Glomerular visceral epithelial cell (primary cell): ENCODE results near the gene ARHGEF2.
A peak's percentile ranks its signal among the peaks of the same experiment; 100 is the strongest.
"Not testable (repeated sequence)": the region's sequence is repeated elsewhere in the genome, so short reads cannot be mapped to it uniquely, and the experiment has no call there.

Experiments
- DNase-seq: peaks from one replicate; pipeline ENCODE4 v3.0.0-alpha.2; 2016; ENCODE audit errors: extremely low spot score

The ARHGEF2 gene

DNA sequence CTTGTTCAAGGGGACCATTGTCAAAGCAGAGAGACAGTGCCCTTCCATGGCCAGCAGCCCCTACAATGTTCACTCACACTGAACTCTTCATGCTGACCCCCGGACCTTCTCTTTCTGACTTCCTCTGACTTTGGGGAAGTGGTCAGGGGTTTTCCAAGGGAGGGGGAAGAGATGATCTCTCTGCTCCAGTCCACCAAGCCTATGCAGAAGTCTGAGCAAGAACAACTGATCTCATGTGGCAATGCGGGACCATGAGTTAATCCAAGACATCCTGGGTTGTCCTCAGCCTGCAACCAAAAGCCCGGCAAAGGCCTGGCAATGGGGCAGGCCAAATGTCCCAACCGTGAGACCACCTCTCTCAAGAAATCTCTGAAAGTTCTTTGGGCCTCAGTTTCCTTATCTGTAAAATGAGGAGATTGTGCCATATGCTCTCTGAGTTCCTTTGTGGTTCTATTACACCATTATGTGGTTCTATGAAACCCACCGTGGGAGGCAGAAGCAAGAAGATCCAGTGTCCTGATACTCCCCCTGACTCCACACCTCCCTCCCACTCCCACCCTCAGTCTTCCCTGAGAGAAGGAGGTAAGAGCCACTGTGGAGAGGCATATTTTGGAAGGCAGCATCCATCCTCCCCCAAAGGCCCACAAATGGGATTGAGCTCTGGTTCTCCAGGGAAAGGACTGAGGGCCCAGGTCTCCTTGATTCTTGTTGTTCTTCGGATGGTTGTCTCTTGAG is 11.8 kb upstream of the ARHGEF2 start:
- no peak for DNase-seq

DNA sequence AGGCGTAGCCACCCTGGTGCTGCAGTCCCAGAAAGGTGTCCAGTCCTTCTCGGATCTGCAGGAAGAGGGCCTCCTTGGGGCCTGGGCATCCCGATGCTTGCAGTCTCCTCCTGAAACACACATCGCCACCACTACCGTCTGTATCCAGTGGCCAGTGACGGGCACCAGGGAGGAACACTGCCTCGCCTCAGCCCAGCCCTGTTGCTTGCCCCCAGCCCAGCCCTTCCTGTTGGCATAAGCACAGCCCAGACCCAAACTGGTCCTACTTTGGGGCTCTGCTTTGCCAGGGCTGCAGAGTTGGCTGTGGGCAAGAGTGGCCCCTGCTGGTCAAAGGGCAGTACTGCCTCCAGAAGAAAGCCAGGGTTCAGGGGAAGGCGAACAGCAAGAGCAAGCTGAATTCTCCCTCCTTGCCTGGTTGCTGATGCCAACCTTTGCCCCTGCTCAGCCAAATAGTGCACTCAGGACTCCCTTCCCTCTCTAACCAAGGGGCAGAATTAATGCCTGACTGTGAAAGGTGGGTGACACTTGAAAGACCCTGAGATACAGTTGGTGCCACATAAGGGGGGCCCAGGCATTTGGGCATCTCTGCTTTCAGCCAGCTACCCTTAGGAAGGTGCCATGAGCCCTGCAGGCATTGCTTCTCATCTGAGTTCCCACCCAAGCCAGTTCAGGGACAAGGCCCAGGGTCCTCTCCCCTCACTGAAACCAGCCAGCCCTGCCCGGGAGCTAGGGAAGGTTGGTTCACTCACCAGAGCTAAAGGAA is 11.1 kb upstream of the ARHGEF2 start:
- DNase-seq: peak; percentile 79

DNA sequence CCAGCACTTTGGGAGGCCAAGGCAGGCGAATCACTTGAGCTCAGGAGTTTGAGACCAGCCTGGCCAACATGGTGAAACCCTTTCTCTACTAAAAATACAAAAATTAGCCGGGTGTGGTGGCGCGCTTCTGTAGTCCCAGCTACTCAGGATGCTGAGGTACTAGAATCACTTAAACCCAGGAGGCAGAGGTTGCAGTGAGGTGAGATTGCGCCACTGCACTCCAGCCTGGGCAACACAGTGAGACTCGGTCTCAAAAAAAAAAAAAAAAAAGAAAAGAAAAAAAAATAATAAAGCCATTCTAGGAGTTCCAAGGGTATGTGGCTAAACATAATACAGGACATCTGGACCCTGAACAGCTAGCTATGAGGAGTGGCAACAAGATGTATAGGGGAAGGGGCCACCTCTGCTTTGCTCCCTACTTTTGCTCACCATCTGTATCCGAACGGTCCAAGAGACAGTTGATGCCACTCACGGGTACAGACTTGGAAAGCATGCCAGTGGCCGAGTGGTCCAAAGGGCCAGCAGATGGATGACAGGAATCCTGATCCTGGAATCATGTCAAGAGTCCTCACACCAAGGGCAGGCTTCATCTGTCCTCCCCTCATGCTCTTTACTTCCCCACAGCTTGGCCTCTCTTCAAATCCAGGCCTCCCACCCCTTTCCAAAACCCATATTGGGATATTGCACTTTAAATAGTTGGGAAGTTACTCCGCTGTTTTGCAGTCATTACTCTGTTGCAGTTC is 6.7 kb upstream of the ARHGEF2 start:
- not testable (repeated sequence) for DNase-seq

DNA sequence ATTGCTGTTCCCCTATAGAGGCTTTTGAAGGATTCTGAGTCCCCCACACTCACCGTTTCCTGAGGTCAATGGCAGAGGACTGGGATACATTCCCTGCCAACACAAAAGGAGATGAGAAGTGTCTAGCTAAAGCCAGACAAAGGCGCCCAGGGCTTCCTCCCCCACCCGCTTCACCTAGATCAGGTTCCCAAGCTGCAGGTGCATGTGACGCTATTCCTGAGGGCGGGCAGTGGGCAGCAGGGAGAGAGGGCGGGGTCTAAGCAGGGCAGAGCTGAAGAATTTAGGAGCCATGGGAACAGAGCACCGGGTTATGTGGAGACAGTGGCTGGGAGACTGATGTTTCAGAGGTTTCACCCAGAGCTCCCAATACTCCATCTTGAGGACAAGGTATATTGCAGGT is 6.0 kb upstream of the ARHGEF2 start:
- no peak for DNase-seq

DNA sequence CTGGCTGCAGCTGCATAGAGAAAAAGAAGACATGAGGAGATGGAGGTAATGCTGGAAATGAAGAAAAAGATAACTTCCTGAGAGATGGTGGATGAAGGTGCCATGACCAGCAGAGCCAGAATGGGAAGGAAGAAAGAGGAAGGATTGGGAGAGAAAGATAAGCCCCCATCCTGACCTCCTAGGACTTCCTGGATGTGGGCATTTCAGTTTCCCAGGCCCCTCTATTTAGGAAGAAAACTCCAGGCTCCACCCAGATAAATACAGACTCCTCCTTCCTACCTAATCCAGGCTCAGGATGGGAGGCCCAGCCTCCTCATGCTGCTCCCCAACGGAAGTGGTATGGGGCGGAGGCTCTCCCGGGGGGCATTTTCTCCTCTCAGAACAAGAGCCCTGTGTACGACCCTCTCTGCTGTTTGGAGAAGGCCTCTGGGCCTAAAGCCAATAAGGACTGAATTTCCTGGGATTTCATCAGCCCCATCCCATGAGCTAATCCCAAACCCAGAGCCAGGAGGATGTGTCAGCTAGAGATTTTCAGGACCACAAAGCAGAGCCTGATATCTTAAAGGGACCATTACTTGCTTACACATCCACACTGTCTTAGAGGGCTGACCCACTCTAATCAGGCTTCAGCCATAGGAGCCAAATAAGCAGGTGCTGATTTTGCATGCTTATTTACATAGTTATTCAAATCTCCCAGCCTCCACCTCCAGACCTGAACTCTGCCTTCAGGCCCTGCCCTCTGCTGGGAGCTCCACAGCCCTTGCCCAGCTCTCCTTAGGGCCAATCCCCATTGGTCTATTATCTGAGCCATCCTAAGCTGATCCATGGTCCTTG is 5.1 kb upstream of the ARHGEF2 start:
- peak; percentile 84 for DNase-seq

DNA sequence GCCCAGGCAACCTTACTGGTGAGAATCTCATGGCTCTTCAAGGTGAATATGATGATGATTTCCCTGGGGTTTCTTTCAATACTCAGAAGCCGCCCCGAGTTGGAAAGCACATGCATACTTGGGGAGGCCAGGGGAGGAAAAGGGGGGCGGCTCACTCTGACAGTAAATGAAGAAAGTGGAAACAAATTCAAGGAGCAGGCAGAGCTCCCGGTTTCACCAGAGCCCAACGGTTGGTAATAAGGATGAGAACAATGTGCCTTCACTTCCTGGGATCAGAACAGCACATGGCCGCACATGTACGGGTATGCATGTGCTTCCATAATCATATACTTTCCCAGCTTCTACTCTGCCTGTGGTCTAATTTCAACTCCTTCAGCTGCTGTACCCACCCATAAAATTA is 3.8 kb upstream of the ARHGEF2 start:
- DNase-seq: no peak

DNA sequence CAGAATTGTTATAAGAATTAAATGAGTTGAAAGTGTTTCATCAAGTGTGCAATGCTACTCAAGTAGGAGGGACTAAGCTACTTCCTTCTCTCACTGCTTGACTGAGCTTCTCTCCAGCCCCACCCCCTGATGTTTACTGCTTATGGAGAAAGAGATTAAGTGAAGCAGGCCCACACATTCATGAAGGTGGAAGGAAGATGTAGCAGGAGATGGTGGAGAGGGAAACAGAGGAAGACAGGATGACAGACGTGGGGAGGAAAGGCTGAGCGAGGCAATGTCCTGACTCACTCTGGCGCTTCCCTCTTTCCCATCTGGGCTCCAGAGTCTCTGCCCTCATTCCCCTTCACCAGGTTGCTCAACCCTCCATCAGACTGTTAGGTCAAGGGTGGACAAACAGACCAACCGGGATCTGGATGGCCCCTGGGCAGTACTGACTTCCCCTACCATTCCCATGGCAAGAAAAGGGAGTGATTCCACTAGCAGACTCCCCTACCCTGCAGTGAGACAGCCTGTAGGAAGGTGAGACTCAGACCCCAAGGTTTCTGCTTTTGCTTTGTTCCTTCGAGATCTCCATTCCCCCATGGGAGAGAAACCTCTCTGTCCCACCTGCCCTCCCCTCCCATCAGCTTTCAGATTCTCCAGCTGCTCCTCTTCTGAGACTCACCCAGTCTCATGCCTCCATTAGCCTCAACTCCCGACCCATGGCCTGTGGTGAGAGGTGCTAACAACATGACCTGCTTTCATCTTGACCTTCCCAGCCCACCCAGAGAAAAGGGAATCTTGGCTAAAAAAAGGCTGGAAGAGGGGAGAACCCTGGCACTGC is 3.1 kb upstream of the ARHGEF2 start:
- DNase-seq: peak; percentile 49

DNA sequence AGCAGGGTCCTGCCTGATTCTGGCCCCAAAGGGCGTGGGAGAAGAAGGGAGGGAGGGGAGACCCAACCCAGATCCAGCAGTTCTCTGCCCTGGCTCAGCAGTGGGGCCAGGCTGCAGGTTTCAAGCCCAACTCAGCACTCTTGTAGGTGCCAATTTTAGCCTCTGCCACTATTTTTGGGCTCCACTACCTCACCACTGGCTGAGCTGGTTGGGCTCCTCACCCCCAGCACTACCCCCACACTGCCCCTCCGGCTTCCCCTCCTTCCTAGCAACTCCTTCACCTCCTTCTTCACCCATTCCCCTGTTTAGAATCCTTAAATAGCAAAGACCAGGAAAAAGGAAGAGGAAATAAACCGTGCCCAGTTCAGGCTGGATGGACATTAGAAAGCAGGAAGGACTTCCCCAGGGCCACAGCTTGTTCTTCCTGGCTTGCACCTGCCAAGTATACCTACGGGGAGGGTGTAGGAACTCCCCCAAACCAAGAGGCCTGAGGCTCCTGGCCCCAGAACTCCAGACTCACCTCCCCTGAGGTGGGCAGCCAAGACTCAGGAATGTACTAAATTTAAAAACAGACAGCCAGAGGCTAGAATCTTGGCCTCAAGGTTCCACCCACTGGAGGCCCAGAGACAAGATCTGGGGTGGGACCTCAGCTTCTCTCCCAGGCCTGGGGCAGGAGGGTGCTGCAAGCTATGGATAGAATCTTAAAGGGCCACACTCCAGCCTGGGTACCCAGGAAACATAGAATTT is 1.4 kb upstream of the ARHGEF2 start:
- no peak for DNase-seq

DNA sequence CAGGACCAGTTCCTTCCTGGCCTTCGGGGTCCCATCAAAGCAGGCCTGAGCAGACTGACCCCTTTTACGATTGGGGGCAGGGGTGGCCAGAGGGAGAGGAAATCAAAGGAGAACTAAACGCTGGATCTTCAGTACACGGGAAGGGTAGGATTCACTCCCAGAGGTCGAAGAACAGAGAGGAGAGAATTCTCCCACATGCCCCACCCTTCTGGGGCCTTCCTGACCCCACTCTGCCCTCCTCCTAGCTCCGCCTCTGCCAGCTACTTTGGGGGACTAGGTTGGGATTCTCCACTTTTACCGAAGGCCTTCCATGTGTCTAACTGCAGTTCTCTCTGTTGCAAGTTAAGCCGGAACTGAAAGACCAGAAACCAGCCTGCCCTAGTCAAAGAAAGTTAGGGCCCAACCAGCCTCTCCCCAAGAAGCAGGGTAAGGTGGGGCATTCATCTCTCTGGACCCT is 654 bp upstream of the ARHGEF2 start:
- no peak for DNase-seq

DNA sequence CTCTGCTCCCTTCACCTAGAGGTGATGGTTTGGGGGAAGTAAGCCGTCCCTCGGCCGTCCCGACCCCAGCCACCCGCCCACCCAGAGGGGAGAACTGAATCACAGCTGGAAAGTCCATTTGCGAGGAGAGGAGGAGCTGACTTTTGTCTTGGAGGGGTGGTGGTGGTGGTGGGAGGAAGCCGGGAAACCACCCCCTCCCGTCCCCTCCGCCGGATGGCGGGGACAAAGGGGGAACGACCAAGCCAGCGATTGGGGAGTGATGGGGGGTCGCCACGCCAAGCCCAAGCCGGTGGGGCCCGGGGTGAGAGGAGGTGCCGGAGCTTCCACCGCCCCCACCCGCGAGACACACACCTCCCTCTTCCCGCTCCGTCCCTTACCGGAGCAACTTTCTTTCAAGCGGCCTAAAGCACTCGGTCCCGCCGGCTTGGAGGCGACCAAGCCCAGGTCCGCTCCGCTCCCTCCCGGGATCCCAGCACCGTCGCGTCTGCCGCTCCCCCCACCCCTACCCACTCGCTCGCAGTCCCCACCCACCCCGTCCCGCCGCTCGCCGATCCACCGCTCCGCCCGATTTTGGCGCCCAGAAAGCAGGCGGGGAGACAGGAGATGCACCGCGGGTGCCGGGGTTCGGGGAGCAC is 540 bp downstream of the ARHGEF2 start:
- DNase-seq: no peak

DNA sequence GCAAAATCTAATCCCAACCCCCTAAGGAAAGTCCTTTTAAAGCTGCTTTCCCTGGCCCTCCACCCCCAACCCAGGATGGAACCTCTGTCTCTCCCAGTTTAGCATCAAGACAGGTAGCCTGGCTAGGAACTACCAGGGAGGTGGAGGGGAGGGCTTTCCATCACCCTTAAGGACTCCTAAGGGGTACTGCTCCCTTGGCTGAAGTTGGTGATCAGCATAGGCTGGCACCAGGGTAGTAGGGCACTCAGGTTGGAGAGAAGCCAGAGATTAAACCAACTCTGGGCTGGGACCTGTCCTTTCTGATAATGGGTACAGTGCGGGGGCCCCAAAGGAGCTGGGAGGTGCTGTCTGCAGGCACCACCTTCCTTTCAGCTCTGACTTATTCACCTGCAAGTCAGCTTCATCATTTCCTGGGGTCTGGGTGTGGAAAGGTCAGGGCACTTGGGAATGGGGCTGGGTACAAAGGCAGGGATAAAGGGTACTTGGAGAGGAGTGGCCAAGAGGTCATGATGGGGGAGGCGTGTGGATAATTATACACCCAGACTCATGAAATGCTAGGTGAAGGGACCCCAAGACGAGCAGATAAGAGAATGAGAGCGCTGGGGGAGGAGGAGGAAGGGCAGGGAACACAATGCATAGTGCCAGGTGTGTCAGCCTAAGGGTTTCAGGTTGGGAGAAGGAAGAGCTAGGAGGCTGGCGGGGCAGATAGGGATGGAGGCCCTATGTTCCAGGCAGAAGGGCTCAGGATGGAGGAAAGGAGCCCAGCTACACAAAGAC is 1.2 kb downstream of the ARHGEF2 start:
- no peak for DNase-seq

DNA sequence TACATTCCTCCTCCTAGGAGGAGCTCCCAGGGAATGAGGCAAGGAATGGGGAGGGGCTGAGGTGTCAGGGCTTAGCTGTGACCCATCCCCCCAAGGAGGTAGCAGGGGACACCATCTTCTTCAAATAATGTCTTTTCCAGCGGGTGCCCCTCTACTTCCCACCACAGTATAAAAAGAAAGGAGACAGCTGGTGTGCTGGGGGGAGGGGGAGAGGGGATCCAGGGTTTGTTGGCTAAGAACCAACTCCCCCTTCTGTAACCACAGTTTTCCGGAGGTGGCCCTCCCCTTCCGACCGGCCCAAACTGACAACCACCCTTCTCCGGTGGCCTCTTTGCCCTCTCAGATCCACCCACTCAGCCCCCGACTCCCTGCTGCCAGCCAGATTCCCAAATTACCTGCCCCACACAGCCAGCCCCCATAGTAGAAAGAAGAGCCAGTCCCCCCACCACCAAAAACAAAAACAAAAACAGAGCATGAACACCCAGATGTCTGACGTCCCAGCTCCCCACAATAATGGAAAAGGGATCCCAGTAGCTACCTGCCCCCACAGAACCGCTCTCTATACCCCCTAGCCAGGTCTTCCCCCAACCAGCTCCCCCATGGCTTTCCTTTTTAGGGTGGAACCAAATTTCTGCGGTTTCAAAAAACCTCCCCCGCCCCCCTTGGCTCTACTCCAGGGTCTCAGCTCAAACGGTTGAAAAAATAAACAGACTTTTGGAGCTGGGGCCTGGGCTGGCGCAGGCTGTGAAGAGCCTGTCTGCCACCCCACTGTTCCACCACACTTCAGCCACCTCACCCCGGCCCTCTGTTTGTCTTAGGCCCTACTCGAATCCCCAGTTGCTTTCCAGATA is 2.1 kb downstream of the ARHGEF2 start:
- peak; percentile 49 for DNase-seq

DNA sequence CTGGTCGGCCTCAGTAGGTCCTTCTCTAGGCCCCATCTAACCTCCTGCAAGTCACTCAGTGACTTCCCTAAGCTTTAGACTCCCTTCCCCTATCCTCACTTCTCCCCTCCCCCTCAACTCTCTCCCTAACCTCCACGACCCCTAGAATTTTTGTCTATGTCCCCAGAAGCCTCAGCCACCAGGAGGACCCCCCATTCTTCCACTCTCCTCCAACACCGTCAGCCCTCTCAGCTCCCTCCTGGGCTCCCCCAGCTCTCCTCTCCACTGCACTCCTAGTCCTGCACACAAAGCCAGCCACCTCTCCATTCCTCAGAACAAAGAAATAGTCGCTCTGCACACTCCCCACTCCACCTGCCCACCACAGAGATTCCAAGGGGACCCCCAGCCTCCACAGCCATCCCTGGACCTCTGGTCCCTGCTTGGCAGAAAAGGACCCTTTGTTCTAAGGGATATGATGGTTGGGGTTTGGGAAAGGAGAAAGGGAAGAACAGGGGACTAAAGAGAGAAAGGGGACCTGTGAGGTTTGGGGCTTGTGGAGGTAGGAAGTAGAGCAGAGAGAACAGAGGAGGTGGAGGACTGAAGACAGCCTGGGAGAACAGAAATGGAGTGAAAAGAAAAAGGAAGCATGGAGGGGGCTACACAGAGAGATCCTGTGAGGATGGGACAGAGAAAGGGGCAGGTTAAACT is 2.8 kb downstream of the ARHGEF2 start:
- no peak for DNase-seq

DNA sequence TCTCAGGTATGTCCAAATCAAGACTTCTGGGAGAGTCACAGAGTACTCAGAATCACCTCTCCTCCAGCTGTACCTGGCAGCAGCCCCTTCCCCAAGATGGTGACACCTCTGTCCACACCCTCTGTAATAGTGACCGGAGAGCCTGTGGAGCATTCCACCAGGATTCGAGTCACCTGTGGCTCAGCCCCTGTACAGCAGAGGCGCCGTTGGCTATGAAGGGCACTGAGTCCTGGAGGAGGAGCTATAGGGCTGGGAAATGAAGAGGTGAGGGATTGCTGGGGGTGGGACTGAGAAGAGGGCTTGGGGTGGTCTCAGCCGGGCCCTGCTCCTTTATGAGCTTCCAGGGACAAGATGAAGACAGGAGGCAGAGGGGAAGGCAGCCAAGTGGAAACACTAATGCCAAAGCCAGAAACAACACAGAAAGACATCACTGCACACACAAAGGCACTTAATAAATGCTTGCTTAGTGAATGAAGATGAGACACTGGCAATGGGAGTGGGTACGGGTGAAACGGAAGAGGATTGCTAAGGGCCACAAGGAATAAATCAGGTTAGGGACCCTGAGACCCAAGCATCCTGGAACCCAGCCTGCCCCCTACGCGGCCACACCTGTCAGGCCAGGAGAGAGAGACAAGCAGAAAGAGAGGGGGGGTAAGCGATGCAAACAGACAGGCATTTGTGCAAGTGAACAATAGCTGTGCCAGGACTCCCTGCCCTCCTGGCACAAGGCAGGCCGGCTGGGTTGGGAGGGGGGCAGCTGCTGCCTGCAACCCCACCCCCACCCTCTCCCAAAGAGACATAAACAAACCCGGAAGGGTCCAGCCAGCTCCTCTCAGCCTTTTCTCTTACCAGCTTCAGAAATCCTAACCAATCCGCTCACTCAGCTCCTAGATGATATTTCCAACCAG is 3.9 kb downstream of the ARHGEF2 start:
- no peak for DNase-seq

DNA sequence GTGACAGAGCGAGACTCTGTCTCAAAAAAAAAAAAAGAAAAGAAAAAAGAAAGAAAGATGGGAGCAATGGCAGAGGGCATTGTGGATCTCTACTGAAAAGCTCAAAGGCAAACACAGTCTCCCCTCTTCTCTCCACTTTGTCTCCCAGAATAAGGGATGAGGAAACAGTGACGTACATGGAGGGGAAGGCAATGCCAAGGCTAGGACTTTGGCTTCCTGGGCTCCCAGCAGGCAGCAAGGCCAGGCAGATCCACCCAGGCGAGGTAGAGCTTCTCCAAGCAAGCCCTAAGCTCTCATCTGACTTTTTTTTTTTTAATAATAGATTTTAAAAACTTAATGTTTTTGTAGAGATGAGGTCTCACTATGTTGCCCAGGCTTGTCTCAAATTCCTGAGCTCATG is 4.6 kb downstream of the ARHGEF2 start:
- no peak for DNase-seq
